Globus pallidus (tissue), 1 donor: ENCODE data around the gene MKRN3.
"Not testable (repeated sequence)": the region's sequence is repeated elsewhere in the genome, so short reads cannot be mapped to it uniquely, and the experiment has no call there.

ENCODE experiments used
- DNase-seq: peaks from one replicate; pipeline ENCODE4 v3.0.0-alpha.2; 2015; ENCODE audit warnings: low spot score

MKRN3 gene

DNA sequence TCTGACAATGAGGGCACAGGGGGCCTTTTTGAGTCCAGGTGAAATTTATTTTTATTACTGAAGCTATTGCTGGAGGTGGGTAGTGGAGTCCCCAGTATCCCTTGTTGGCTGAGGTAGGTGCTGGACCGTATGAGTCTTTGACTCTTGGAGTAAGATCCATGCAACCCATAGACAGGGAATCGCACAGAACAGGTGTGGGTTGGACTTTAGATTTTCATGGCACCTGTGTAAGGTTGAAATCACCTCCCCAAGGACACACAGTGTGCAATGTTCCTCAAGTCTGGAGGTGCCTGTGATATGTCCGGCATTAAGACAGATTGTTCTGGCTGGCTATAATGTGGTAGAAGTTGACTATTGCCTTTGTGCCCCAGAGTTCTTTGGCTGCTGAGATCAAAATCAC, 23.5 kb downstream of the MKRN3 start:
- DNase-seq: no peak

DNA sequence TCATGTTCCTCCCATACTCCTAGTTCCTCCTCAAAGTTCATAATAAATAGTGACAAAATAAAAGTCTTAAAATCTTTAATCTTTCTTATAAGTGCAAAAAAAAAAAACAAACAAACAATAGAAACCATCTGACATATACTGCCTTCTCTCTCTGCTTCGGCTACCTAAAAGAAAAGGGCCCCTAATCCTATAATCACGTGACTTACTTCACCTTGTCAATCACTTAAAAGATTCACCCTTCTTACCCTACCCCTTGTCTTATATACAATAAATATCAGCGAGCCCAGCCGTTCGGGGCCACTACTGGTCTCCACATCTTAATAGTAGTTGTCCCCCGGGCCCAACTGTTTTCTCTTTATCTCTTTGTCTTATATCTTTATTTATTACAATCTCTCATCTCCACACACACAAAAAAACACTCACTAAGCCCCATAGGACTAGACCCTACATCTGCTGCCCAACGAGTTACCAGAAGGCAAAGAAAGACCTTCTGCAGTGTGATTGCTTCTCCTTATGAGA, 28.8 kb downstream of the MKRN3 start:
- DNase-seq: no peak

DNA sequence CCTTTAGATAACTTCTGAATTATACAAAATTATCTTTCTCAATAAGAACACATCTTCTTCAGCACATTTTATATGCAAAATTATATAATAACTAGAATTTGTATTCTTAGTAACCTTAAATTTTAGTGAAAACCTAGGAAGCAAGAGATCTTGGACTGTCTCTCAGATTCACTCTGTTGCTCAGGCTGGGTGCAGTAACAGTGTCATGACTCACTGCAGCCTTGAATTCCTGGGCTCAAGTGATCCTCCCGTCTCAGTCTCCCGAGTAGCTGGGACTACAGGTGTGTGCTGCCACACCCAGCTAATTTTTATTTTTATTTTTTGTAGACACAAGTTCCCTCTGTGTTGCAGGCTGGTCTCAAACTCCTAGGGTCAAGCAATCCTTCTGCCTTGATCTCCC, 29.9 kb downstream of the MKRN3 start:
- DNase-seq: no peak

DNA sequence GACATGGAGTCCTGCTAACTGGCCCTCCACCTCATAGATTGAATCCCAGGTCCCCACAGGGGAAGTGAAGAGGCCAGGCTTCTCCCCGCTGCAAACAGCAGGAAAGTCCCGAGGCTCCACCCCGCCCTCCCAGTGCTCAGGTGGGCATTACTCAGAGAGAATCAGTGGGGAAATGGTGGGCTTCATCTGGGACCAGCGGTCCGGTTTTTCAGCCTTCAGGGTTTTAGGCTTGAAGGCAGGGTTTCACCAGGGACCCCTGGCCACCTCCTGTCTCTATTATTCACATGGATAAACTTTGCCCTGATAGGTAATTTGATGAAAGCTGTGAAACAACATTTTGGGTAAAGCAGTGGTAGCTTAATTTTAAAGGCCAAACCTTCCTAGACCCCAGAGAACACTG, 31.3 kb downstream of the MKRN3 start:
- DNase-seq: no peak

DNA sequence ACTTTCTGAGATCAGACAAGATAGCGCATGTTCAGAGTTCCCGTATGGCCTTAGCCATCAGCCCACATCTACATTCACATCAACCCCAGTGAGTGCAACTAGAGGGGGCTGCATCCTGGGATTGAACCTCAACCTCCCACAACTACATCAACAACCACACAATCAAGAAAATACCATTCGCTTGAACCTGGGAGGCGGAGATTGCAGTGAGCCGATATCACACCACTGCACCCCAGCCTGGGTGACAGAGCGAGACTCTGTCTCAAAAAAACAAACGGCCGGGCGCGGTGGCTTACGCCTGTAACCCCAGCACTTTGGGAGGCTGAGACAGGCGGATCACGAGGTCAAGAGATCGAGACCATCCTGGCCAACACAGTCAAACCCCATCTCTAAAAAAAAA, 31.8 kb downstream of the MKRN3 start:
- DNase-seq: not testable (repeated sequence)

DNA sequence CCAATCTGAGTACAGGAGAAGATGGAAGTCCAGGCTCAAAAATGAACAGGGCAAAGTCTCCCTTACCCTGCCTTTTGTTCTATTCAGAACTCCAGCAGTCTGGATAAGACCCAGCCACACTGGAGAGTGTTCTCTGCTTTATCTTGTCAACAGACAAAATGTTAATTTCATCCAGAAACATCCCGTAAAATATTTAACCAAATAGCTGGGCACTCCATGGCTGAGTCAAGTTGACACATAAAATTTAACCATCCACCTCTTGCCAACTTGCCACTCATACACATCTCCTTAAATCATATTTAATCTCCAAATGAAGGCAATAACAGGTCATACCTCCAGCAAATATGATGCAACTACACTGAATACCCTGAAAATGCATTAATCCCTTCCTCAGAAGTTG, 33.6 kb downstream of the MKRN3 start:
- DNase-seq: no peak

DNA sequence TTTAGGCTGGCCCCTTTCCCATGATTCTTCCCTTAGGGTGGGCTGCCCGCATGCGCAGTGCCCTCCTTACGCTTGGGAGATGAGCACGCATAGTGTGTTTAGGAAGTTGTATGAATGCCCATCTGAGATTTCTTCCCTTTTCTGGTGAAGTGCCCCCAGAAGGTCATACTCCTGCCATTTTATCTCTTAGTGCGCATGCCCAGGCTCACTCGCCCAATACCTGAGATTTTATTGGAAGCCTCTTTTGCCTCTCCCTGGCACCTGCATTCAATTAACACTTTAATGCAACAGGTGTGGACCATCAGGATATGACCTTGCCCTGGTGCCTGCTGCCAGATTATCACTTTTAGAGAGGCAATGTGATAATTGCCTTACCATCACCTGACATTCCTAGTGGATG, 36.6 kb downstream of the MKRN3 start:
- no peak for DNase-seq

DNA sequence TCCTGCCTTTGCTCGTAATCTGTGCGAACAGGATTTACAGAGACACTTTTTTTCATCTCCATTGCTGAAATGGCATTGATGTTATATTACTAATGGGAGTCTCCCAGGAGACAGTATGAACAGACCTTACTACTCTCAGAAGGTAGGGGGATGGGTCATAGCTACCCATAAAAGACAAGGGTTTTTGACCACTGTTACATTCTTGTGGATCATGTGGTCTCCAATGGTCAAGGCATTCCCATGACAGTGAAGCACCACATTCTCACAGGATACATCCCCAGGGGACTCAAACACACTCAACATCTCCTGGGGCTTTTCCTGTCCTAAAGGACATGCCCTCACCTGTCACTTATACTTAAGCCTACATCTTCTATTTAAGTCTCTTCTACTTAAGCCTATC, 40.8 kb downstream of the MKRN3 start:
- no peak for DNase-seq

DNA sequence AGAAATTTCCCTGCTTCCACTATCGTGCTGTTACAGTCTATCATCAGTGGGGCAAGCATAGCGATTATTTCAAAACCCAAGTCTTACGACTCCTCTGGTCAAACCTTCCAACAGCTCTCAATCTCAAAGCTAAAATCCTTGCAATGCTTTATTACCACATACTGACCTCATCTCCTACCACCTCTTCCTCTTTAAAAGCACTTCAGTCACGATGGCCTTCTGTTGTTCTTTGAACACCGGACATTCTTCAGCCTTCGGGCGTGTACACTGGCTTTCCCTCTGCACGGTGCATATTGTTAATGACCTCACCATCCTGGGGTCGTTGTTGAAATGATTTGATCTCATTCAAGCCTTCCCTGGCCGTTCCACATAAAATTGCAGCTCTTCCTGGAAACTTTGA, 51.1 kb downstream of the MKRN3 start:
- DNase-seq: no peak
